ENCODE measurements around the gene HOXB8.

HOXB8 gene

DNA sequence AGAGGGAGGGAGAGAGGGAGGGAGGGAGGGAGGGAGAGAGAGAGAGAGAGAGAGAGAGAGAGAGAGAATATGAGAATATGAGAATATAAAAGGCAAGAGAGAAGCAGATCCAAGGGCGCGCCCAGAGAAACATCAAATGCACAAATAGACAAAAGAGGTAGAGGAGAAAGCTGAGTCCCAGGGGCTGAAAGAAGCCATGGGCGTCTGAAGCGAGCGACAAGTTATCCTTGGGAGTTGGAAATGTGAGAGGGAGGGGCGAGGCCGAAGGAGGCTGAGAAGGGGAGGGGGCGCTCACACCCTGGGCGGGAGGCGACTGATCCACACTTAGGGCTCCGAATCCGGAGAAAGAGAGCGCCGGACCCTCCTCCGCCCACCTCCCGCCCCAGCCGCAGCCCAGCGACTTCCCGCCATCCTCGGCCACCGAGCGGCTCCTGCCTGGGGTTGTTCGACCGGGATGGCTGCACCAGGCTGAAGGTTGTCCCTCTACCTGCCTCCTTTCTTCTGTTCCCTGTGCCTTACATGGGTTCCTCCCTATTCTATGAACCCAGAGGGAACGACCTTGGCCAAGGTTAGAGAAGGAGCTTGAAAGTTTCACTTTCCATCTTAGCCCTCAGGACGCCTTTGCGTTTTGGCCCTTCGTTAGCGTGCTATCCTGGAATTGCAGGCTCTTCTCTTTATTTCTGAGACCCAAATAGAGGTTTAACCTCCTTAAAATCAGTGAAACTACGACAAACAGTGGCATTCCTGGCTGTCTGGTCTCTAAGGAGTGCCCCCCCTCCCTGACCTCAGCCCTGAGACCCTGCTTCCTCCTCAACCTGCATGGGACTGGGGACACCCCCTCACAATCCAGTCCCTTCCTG is 32.2 kb upstream of the HOXB8 start:
- Histone ChIP-seq H3K27me3 (peaks cover 0 to 88% of the 10 kb centered on the region in 2 donors), H3K27ac (no peak overlapping the region), H3K9me3 (no peaks in the 10 kb centered on the region), H3K4me3 (peak overlapping the region; percentile 19 to 43), H3K4me1 (peaks cover 0 to 20% (median 14%) of the 10 kb centered on the region in 4 donors), H3K36me3 (no peaks in the 10 kb centered on the region)
- TF ChIP-seq, protein P1, sequence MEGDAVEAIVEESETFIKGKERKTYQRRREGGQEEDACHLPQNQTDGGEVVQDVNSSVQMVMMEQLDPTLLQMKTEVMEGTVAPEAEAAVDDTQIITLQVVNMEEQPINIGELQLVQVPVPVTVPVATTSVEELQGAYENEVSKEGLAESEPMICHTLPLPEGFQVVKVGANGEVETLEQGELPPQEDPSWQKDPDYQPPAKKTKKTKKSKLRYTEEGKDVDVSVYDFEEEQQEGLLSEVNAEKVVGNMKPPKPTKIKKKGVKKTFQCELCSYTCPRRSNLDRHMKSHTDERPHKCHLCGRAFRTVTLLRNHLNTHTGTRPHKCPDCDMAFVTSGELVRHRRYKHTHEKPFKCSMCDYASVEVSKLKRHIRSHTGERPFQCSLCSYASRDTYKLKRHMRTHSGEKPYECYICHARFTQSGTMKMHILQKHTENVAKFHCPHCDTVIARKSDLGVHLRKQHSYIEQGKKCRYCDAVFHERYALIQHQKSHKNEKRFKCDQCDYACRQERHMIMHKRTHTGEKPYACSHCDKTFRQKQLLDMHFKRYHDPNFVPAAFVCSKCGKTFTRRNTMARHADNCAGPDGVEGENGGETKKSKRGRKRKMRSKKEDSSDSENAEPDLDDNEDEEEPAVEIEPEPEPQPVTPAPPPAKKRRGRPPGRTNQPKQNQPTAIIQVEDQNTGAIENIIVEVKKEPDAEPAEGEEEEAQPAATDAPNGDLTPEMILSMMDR (IDR thresholded peaks at IDR 0.05), result no peak
- no peak for DNase-seq
- intact Hi-C loops (cut with DNase I; ENCODE audit: low total_unique reads), result no loop called here

DNA sequence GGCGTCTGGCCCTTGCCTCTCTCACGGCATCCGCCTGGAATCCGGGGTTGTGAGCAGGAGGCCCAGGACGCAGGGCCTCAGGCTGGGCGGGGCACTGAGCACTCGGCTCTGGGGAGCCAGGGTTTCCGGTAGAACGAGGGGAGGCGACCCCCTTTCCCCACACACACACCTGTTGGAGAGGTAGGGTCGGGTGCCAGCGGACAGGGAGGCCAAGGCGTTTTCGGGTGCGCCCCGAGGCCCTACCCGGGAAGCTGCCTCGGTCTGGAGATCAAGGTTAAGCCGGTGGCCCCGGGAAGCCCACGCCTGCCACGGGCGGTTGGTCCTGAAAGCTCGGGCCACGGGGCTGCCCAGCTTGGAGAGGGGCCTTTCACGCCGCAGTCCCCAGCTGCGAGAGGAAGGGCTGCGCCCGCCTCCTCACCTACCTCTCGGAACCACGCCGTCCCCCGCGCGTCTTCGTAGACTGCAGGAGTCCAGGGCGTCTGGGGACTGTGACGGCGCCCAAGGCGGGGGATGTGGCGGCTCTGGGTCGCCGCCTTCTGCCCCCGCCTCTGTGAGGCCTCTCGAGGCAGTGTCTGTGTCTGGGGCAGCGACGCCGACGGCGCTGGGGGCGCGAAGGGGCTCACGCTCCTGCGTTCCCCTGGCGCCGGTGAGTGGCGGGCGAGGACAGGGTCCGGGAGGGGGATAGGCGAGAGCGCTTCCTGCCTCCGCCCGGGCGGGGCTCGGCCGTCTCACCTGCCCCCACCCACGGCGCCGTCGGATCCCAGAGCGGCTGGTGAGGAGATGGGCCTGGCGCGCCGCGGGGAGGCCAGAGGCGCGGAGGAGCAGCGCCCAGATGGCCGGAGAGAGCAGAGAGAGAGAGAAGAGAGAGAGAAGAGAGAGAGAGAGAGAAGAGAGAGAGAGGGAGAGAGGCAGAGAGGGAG is 31.4 kb upstream of the HOXB8 start:
- H3K27ac ChIP-seq, result no peak overlapping the region
- TF ChIP-seq, protein P1 (IDR thresholded peaks at IDR 0.05), result no peak
- DNase-seq, result no peak
- H3K36me3 ChIP-seq, result no peaks in the 10 kb centered on the region
- intact Hi-C loops (cut with DNase I; ENCODE audit: low total_unique reads), result no loop called here
- no peaks in the 10 kb centered on the region for H3K9me3 ChIP-seq
- peaks cover 0 to 20% (median 14%) of the 10 kb centered on the region in 4 donors for H3K4me1 ChIP-seq
- no peak overlapping the region for H3K4me3 ChIP-seq
- H3K27me3 ChIP-seq, result peaks cover 0 to 92% of the 10 kb centered on the region in 2 donors

DNA sequence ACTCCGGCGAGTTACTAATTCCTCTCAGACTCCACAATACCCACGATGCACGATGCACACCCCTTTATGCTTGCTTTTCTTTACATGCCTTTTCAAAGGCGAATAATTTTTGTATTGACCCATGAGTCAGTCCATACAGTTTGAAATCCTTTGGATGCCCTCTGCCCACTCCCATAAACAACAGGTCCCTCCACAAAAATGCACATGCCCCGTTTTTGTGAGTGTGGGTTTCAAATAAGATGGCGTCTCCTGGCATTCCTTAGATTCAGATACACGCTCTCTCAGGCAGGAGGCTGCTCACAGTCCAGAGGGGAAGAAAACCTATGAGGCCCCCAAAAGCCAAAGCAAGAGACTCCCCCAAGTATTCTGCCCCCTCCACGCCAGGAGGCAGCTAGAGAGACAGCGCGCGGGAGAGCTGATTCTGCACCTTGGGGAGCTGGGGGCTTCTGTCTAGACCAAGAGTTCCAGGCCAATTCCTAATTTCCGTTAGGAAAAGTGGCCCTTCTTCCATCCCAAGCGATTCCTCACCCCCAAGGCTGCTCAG is 30.6 kb upstream of the HOXB8 start:
- DNase-seq, result no peak
- no peak overlapping the region for H3K4me3 ChIP-seq
- TF ChIP-seq, protein P1 (IDR thresholded peaks at IDR 0.05), result no peak

DNA sequence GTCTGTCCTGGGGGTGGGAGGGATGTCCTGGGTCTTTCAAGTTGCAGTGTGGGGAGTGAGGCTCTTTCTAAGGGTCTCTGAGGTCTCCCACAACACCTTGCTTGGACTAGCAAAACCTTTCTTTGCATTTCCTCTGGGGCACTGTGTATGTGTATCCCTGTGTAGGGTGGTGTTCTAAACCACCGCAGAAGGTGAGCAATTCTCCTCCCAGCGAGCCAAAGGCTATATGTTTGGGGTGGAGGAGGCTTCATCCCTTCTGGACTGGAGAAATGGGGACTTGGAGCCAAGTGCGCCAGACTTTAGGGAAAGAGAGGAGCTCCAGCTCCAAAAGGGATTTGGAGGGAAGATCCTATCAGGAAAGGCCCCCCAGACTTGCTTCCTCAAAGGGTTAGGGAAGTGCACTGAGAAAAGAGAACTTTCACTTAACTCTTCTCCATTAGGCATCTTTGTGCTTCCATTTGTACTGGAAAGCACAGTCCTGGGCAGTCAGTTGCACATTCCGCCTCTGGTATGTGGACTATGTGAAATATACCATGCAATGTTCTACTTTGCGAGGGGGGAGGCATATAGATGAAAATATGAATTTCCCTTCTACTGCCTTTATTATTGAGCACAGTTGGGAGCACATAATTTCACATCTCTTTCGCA is 29.9 kb upstream of the HOXB8 start:
- Histone ChIP-seq H3K27me3 (peaks cover 0 to 94% of the 10 kb centered on the region in 2 donors), H3K9me3 (no peaks in the 10 kb centered on the region), H3K27ac (no peak overlapping the region), H3K36me3 (no peaks in the 10 kb centered on the region), H3K4me3 (no peak overlapping the region), H3K4me1 (peaks cover 0 to 20% (median 14%) of the 10 kb centered on the region in 4 donors)
- no peak for DNase-seq
- TF ChIP-seq, protein P1 (IDR thresholded peaks at IDR 0.05), result no peak
- intact Hi-C loops (cut with DNase I; ENCODE audit: low total_unique reads), result no loop called here

More for the DNA sequence above, 30.6 kb upstream of the HOXB8 start:
- peaks cover 0 to 96% of the 10 kb centered on the region in 2 donors for H3K27me3 ChIP-seq
- H3K4me1 ChIP-seq, result peaks cover 0 to 20% (median 14%) of the 10 kb centered on the region in 4 donors
- intact Hi-C loops (cut with DNase I; ENCODE audit: low total_unique reads), result no loop called here
- H3K9me3 ChIP-seq, result no peaks in the 10 kb centered on the region
- no peaks in the 10 kb centered on the region for H3K36me3 ChIP-seq
- H3K27ac ChIP-seq, result no peak overlapping the region

DNA sequence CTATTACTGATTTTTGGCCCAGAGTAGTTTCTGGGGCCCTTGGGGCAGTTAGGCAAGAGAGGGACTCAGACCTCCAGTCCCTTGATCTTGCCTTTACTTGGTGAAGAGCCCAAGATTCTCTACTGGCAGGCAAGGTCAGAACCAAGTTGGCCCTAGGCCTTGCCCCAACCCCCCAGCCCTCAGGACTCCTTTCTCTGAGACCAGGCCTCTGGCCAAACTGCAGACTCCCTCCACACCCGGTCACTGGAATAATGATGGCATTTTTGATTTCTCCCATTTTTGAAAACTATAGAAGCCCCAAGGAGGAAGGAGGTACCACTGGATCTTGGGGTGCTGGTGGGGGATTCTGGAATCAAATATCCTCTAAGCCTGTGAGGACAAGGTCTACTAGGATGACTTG is 29.1 kb upstream of the HOXB8 start:
- Histone ChIP-seq H3K27ac (no peak overlapping the region), H3K36me3 (no peaks in the 10 kb centered on the region), H3K4me3 (no peak overlapping the region), H3K9me3 (no peaks in the 10 kb centered on the region), H3K4me1 (peaks cover 0 to 20% (median 14%) of the 10 kb centered on the region in 4 donors), H3K27me3 (peaks cover 0 to 97% of the 10 kb centered on the region in 2 donors)
- TF ChIP-seq, protein P1 (IDR thresholded peaks at IDR 0.05), result no peak
- intact Hi-C loops (cut with DNase I; ENCODE audit: low total_unique reads), result no loop called here
- DNase-seq, result no peak

All from tibial artery (tissue), 4 donors.